ENCODE data around the gene OPA1. TPM values are rescaled to one million over a fixed set of nuclear protein-coding genes. Genes with fewer than 3 reads are reported as not detected.

Gene OPA1
- total RNA-seq, 1 experiment from 2014 or later: 75.4 TPM

DNA sequence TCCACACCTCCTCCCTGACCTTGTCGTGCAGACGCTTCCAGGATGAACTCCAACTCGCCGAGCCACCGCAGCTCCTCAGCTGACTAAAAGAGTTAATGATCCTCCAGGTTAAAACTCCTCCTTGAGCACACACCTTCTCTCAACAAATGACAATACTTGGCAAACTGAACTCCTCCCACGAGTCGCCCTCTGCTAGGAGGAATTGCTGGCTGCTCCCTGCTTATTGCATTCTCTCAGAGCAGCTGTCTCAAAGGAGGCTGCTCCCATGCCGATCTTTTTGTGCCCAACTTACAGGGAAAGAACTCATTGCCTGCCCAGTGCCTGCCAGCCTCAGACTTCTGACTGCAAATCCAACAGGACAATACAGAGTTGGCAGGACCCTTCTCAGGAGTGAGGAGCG, 38.2 kb upstream of the OPA1 start, which contains the start of gene ATP13A4:
Gene ATP13A4, minus strand, starts transcription at position 85 of the 400 bp plus-strand sequence. CDS start 96 bp downstream, outside the sequence.
- DNase-seq: peak; percentile 65
- no CpG with 5 or more reads among the region's 9 CpGs for WGBS (ENCODE audit: extremely low coverage, insufficient read length, low lambda C conversion rate)
- no peak within 1 kb of the TSS for H3K56ac ChIP-seq (ENCODE audit: insufficient read length, low read depth, low read length)
- H3K14ac ChIP-seq (ENCODE audit: insufficient read depth, low read length): no peak within 1 kb of the TSS
- H4K91ac ChIP-seq (ENCODE audit: insufficient read length, low read depth, low read length): no peak within 1 kb of the TSS
- H3K36me3 Mint-ChIP-seq (ENCODE audit: insufficient read depth in 1 of 3, low read depth in 3 of 3): no peaks in the 10 kb centered on the region
- no peak within 1 kb of the TSS for H2BK15ac ChIP-seq (ENCODE audit: low read depth, low read length)
- H3K23me2 ChIP-seq (ENCODE audit: insufficient read length, low read depth, low read length, poor library complexity, severe bottlenecking): no peaks in the 10 kb centered on the region
- H3K27me3 Mint-ChIP-seq (ENCODE audit: low read depth): no peaks in the 10 kb centered on the region
- H3K27ac Mint-ChIP-seq: no peak within 1 kb of the TSS
- H3K27me3 ChIP-seq (ENCODE audit: insufficient read depth, low read length): no peaks in the 10 kb centered on the region
- no peak within 1 kb of the TSS for H3K4ac ChIP-seq (ENCODE audit: low read depth, low read length)
- H4K8ac ChIP-seq (replicated peaks; ENCODE audit: insufficient read length, low read depth, low read length): no peak within 1 kb of the TSS
- no peaks in the 10 kb centered on the region for H3K79me1 ChIP-seq (ENCODE audit: insufficient read depth, low read depth, low read length, poor library complexity, severe bottlenecking)
- H3K9ac ChIP-seq (ENCODE audit: extremely low read depth, insufficient read length, low read length): no peak within 1 kb of the TSS
- no peak within 1 kb of the TSS for H3T11ph ChIP-seq (ENCODE audit: low read length)
- H3K4me1 ChIP-seq (ENCODE audit: insufficient read depth, low read length): no peaks in the 10 kb centered on the region
- no peaks in the 10 kb centered on the region for H3K9me3 Mint-ChIP-seq
- H2AFZ ChIP-seq (ENCODE audit: low read length): peak within 1 kb of the TSS; percentile 84
- H2AK5ac ChIP-seq (ENCODE audit: insufficient read length, low read length): no peak within 1 kb of the TSS
- no peak within 1 kb of the TSS for H2BK20ac ChIP-seq (ENCODE audit: low read depth, low read length, poor library complexity, severe bottlenecking)
- no peaks in the 10 kb centered on the region for H4K20me1 ChIP-seq (ENCODE audit: control insufficient read depth, insufficient read depth, insufficient read length)
- H3K4me1 Mint-ChIP-seq: peaks cover 7 to 13% of the 10 kb centered on the region in 2 experiments
- no peak within 1 kb of the TSS for H3K23ac ChIP-seq (ENCODE audit: insufficient read length, low read depth, low read length)
- no peak within 1 kb of the TSS for H3K27ac ChIP-seq (ENCODE audit: insufficient read length, low read depth, low read length)
- H2BK12ac ChIP-seq (ENCODE audit: insufficient read length, low read depth, low read length): no peak within 1 kb of the TSS
- no peak within 1 kb of the TSS for H2BK5ac ChIP-seq (ENCODE audit: insufficient read length, low read length)
- H3K9me3 ChIP-seq (ENCODE audit: control insufficient read depth, low read depth, low read length): no peaks in the 10 kb centered on the region
- no peaks in the 10 kb centered on the region for H3K79me2 ChIP-seq (ENCODE audit: insufficient read depth, low read length)
- no peak within 1 kb of the TSS for H4K5ac ChIP-seq (ENCODE audit: insufficient read length, low read depth, low read length)
- no peak within 1 kb of the TSS for H3K18ac ChIP-seq (ENCODE audit: insufficient read length, low read depth, low read length)
- TF ChIP-seq, protein P1, sequence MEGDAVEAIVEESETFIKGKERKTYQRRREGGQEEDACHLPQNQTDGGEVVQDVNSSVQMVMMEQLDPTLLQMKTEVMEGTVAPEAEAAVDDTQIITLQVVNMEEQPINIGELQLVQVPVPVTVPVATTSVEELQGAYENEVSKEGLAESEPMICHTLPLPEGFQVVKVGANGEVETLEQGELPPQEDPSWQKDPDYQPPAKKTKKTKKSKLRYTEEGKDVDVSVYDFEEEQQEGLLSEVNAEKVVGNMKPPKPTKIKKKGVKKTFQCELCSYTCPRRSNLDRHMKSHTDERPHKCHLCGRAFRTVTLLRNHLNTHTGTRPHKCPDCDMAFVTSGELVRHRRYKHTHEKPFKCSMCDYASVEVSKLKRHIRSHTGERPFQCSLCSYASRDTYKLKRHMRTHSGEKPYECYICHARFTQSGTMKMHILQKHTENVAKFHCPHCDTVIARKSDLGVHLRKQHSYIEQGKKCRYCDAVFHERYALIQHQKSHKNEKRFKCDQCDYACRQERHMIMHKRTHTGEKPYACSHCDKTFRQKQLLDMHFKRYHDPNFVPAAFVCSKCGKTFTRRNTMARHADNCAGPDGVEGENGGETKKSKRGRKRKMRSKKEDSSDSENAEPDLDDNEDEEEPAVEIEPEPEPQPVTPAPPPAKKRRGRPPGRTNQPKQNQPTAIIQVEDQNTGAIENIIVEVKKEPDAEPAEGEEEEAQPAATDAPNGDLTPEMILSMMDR (conservative IDR thresholded peaks at IDR 0.05): no peak
- H3K4me2 ChIP-seq (ENCODE audit: insufficient read depth, insufficient read length, low read length): no peak within 1 kb of the TSS
- no peak within 1 kb of the TSS for H3K4me3 Mint-ChIP-seq
- H2BK120ac ChIP-seq (ENCODE audit: low read depth, low read length, poor library complexity, severe bottlenecking): no peak within 1 kb of the TSS
